ENCODE results near the gene GRHL3. TPM values are rescaled to one million over a fixed set of nuclear protein-coding genes. Genes with fewer than 3 reads are reported as not detected.

The GRHL3 gene
- total and polyA plus RNA-seq, 10 of the 15 experiments (the other 5 are each of a cell fraction or from before 2014, with no cell fraction given) = 0.07 to 0.87 (median 0.34) TPM

- no TSS peak for BruUV-seq (replicated peaks)
- intact Hi-C loops (cut with micrococcal nuclease; ENCODE audit: unreplicated experiment) (loop anchor here (1.0 to 5.0 kb wide), 6 partner anchors 193 to 430 kb away; no protein-coding TSS in a partner anchor), in situ Hi-C loops (cut with MboI) (loop anchor here (5.0 kb wide), 1 partner anchor 190 kb away; no protein-coding TSS in a partner anchor)
- CTCF ChIA-PET = interaction anchor here (0.6 to 6.0 kb wide), 60 partner anchors 8 to 1447 kb away, joined by 3 to 451 read pairs (median 4); partner anchors contain the start of genes CLIC4, IFNLR1, NIPAL3 and STPG1
- H4K20me1 ChIP-seq (ENCODE audit: control insufficient read depth, insufficient read depth) = no peaks in the 10 kb centered on the region
- SMC1A ChIA-PET (ENCODE audit: uncharacterized antibody, unreplicated experiment) = interaction anchor here (0.6 to 5.6 kb wide), 35 partner anchors 10 to 951 kb away, joined by 3 to 297 read pairs (median 4); partner anchors contain the start of genes NIPAL3 and STPG1
- ATAC-seq = peak; percentile 89
- 0% methylated on average over 11 of the region's 11 CpGs for WGBS (ENCODE audit: insufficient coverage, insufficient replicate concordance, low lambda C conversion rate, missing lambda C conversion rate)
- DNase-seq (ENCODE audit: low read depth, low spot score) = peak; percentile 84
- peak overlapping the region; percentile 79 for H3K4me2 ChIP-seq (ENCODE audit: control insufficient read depth, insufficient read depth)
- H3K4me1 ChIP-seq (ENCODE audit: control insufficient read depth, insufficient read depth, low read length) = peaks cover 18% of the 10 kb centered on the region
- H3K9ac ChIP-seq (ENCODE audit: control insufficient read depth, insufficient read depth, low read length) = peak overlapping the region; percentile 66
- POLR2A ChIA-PET = interaction anchor here (1.0 to 2.9 kb wide), 4 partner anchors 188 to 241 kb away, joined by 3 to 11 read pairs (median 6); no protein-coding TSS in a partner anchor
- H2AFZ ChIP-seq (ENCODE audit: control insufficient read depth, low read depth, low read length) = peak overlapping the region; percentile 36
- no peaks in the 10 kb centered on the region for H3K9me3 ChIP-seq (replicated peaks; ENCODE audit: control insufficient read depth, insufficient read depth, low read length)
- FAIRE-seq = peak; percentile 89
- no peaks in the 10 kb centered on the region; a peak in 1 of 4 replicates for H3K27me3 ChIP-seq (replicated peaks in 1 of 2; ENCODE audit: control insufficient read depth in 2 of 2, insufficient read depth in 2 of 2, low read length in 1 of 2)
- H3K79me2 ChIP-seq (ENCODE audit: control insufficient read depth, insufficient read depth, low read length) = no peaks in the 10 kb centered on the region; the same call in 1 of the 2 replicates
- no peaks in the 10 kb centered on the region for H3K36me3 ChIP-seq (ENCODE audit: control insufficient read depth in 2 of 2, insufficient read depth in 2 of 2, low read length in 1 of 2)
- RAD21 ChIA-PET (ENCODE audit: unreplicated experiment) = interaction anchor here (0.6 to 4.4 kb wide), 40 partner anchors 7 to 1077 kb away, joined by 3 to 225 read pairs (median 4); partner anchors contain the start of genes GRHL3 and NIPAL3
- H3K4me3 ChIP-seq = peak overlapping the region; percentile 58; the same call in 1 of the 2 replicates
- peak overlapping the region; percentile 85 for H3K27ac ChIP-seq (ENCODE audit: control insufficient read depth, insufficient read depth)
- TF ChIP-seq IRF5 (IDR thresholded peaks at IDR 0.05; ENCODE audit: borderline replicate concordance) (no peak), RCOR1 (conservative IDR thresholded peaks at IDR 0.05; ENCODE audit: low read depth, low read length) (0 out of 2 replicates have a peak, but pooled peaks have one; percentile 21), SREBF1 (IDR thresholded peaks at IDR 0.05; ENCODE audit: low read length) (peak; percentile 21; the same call in 1 of the 2 replicates), RELB (IDR thresholded peaks at IDR 0.05; ENCODE audit: low read depth) (peak; percentile 92), MXI1 (IDR thresholded peaks at IDR 0.05; ENCODE audit: low read depth, low read length) (peak; percentile 51; the same call in 1 of the 2 replicates), NKRF (conservative IDR thresholded peaks at IDR 0.05) (no peak), CHD2 (IDR thresholded peaks at IDR 0.05; ENCODE audit: borderline replicate concordance, low read depth, low read length) (peak; percentile 36; the same call in 1 of the 2 replicates), TCF3 (IDR thresholded peaks at IDR 0.05; ENCODE audit: borderline replicate concordance, insufficient read depth, low read depth, low read length) (peak; percentile 21; the same call in 1 of the 2 replicates), REST (IDR thresholded peaks at IDR 0.05; ENCODE audit: low read depth, low read length) (no peak), MTA2 (IDR thresholded peaks at IDR 0.05; ENCODE audit: low read depth) (peak; percentile 35; the same call in 1 of the 2 replicates), FOXK2 (IDR thresholded peaks at IDR 0.05) (no peak), IKZF2 (IDR thresholded peaks at IDR 0.05) (peak; percentile 88 to 90), IRF4 (IDR thresholded peaks at IDR 0.05; ENCODE audit: low read depth, low read length) (peak; percentile 32)
Measured at GRCh38 chr1:24391882-24392603, 72.9 kb downstream of the GRHL3 start.
